Astrocyte (in vitro differentiated cells and primary cell): Measurements from ENCODE around the gene C10orf143. TPM values are rescaled to one million over a fixed set of nuclear protein-coding genes. Genes with fewer than 3 reads are reported as not detected.

Source experiments
- DNase-seq: peaks from one replicate; pipeline ENCODE4 v3.0.0-alpha.2; 2010; ENCODE audit warnings: low read depth
- FAIRE-seq: peaks from 2 replicates; lab custom pipeline; 2011; peaks lifted over from hg19 to GRCh38; lab: Jason Lieb, UNC
- H2AFZ ChIP-seq: 2 replicates; pipeline ENCODE4 v1.6.0; 2012; ENCODE audit warnings: low read depth, low read length, inconsistent platforms
- H3K27ac ChIP-seq: 2 replicates; pipeline ENCODE4 v1.5.1; 2011; ENCODE audit warnings: low read depth, low read length, inconsistent platforms
- H3K27me3 ChIP-seq: 2 replicates; pipeline ENCODE4 v1.6.0; 2011; ENCODE audit warnings: low read length, inconsistent platforms; ENCODE audit not compliant: insufficient read depth
- H3K36me3 ChIP-seq: 2 replicates; pipeline ENCODE4 v1.5.1; 2011; ENCODE audit warnings: low read length, inconsistent platforms; ENCODE audit not compliant: insufficient read depth
- H3K4me1 ChIP-seq: 2 replicates; pipeline ENCODE4 v1.5.1; 2011; ENCODE audit warnings: low read length, inconsistent platforms; ENCODE audit not compliant: insufficient read depth
- H3K4me2 ChIP-seq: 2 replicates; pipeline ENCODE4 v1.6.0; 2012; ENCODE audit warnings: low read length, inconsistent platforms
- H3K4me3 ChIP-seq: 2 replicates; pipeline ENCODE4 v1.5.1; 2011; ENCODE audit warnings: low read depth, mild to moderate bottlenecking, low read length, inconsistent platforms; ENCODE audit not compliant: insufficient read depth
- H3K79me2 ChIP-seq: 2 replicates; pipeline ENCODE4 v1.6.0; 2012; ENCODE audit warnings: mild to moderate bottlenecking, low read length, inconsistent platforms; ENCODE audit not compliant: insufficient read depth
- H3K9ac ChIP-seq: 2 replicates; pipeline ENCODE4 v1.6.0; 2012; ENCODE audit warnings: mild to moderate bottlenecking, low read length, inconsistent platforms
- H3K9me3 ChIP-seq: 2 replicates; pipeline ENCODE4 v1.5.1; 2012; ENCODE audit warnings: low read depth, mild to moderate bottlenecking, low read length, inconsistent platforms; ENCODE audit not compliant: insufficient read depth
- H4K20me1 ChIP-seq: 2 replicates; pipeline ENCODE4 v1.6.0; 2012; ENCODE audit warnings: low read length, inconsistent platforms; ENCODE audit not compliant: insufficient read depth
- H3K27ac Mint-ChIP-seq: one replicate; pipeline ENCODE4 v1.8.0; 2021; ENCODE audit warnings: mild to moderate bottlenecking, mixed read lengths; ENCODE audit not compliant: unreplicated experiment
- H3K27me3 Mint-ChIP-seq: one replicate; pipeline ENCODE4 v1.8.0; 2021; ENCODE audit warnings: low read depth, mixed read lengths; ENCODE audit not compliant: unreplicated experiment
- H3K36me3 Mint-ChIP-seq: one replicate; pipeline ENCODE4 v1.8.0; 2021; ENCODE audit warnings: low read depth, mixed read lengths; ENCODE audit not compliant: unreplicated experiment
- H3K4me1 Mint-ChIP-seq: one replicate; pipeline ENCODE4 v1.8.0; 2021; ENCODE audit warnings: low read depth, mixed read lengths; ENCODE audit not compliant: unreplicated experiment
- H3K4me3 Mint-ChIP-seq: one replicate; pipeline ENCODE4 v1.8.0; 2021; ENCODE audit warnings: mild to moderate bottlenecking, moderate library complexity, mixed read lengths; ENCODE audit not compliant: unreplicated experiment
- H3K9me3 Mint-ChIP-seq: one replicate; pipeline ENCODE4 v1.8.0; 2021; ENCODE audit warnings: mild to moderate bottlenecking, mixed read lengths; ENCODE audit not compliant: unreplicated experiment
- EZH2 ChIP-seq: IDR thresholded peaks from 2 replicates; pipeline ENCODE4 v1.6.1; 2012; ENCODE audit warnings: mild to moderate bottlenecking, low read length, inconsistent platforms; ENCODE audit not compliant: insufficient read depth
- total RNA-seq: library from RNA; stranded (reverse); gene quantifications from 2 replicates; pipeline ENCODE4 v1.2.1, GENCODE V29; 2021
- TF ChIP-seq, protein P1 (sequence below): IDR thresholded peaks from 2 replicates; pipeline ENCODE4 v1.5.1; 2011; ENCODE audit warnings: low read depth, mild to moderate bottlenecking, inconsistent platforms, low read length, moderate library complexity; ENCODE audit not compliant: insufficient read depth

The C10orf143 gene
- total RNA-seq, 1 donor from 2014 or later: 0.73 TPM

DNA sequence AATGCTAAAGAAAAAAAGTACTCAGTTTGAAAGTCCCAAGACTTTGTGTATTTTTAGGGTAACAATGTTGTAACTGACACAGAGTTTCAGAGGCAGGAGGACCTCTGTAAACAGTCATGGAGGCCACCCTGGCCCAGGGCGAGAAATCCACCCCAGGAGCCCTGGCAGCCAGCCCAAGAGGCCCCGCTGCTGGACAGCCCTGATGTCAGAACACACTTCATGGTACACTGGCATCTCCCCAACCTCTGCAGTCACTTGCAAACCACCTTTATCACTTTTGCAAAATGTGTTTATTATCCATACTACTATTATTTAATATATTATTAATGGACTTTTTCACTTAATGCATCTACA is 30.2 kb downstream of the C10orf143 start:
- no peaks in the 10 kb centered on the region for H3K27me3 Mint-ChIP-seq
- no peak overlapping the region for H2AFZ ChIP-seq
- no peaks in the 10 kb centered on the region for H3K9me3 ChIP-seq
- no peaks in the 10 kb centered on the region for H3K9me3 Mint-ChIP-seq
- H3K36me3 ChIP-seq: no peaks in the 10 kb centered on the region
- TF ChIP-seq, protein P1, sequence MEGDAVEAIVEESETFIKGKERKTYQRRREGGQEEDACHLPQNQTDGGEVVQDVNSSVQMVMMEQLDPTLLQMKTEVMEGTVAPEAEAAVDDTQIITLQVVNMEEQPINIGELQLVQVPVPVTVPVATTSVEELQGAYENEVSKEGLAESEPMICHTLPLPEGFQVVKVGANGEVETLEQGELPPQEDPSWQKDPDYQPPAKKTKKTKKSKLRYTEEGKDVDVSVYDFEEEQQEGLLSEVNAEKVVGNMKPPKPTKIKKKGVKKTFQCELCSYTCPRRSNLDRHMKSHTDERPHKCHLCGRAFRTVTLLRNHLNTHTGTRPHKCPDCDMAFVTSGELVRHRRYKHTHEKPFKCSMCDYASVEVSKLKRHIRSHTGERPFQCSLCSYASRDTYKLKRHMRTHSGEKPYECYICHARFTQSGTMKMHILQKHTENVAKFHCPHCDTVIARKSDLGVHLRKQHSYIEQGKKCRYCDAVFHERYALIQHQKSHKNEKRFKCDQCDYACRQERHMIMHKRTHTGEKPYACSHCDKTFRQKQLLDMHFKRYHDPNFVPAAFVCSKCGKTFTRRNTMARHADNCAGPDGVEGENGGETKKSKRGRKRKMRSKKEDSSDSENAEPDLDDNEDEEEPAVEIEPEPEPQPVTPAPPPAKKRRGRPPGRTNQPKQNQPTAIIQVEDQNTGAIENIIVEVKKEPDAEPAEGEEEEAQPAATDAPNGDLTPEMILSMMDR: no peak
- no peak for TF ChIP-seq EZH2
- H3K27me3 ChIP-seq: no peaks in the 10 kb centered on the region
- H4K20me1 ChIP-seq: no peaks in the 10 kb centered on the region
- no peaks in the 10 kb centered on the region for H3K4me1 ChIP-seq
- no peak overlapping the region for H3K4me3 Mint-ChIP-seq
- no peak overlapping the region for H3K9ac ChIP-seq
- no peak overlapping the region for H3K27ac ChIP-seq
- no peak overlapping the region for H3K4me3 ChIP-seq
- no peaks in the 10 kb centered on the region for H3K36me3 Mint-ChIP-seq
- FAIRE-seq (no peak), DNase-seq (no peak)
- H3K4me1 Mint-ChIP-seq: peaks cover 5% of the 10 kb centered on the region
- no peak overlapping the region for H3K4me2 ChIP-seq
- no peak overlapping the region for H3K27ac Mint-ChIP-seq
- H3K79me2 ChIP-seq: no peaks in the 10 kb centered on the region

DNA sequence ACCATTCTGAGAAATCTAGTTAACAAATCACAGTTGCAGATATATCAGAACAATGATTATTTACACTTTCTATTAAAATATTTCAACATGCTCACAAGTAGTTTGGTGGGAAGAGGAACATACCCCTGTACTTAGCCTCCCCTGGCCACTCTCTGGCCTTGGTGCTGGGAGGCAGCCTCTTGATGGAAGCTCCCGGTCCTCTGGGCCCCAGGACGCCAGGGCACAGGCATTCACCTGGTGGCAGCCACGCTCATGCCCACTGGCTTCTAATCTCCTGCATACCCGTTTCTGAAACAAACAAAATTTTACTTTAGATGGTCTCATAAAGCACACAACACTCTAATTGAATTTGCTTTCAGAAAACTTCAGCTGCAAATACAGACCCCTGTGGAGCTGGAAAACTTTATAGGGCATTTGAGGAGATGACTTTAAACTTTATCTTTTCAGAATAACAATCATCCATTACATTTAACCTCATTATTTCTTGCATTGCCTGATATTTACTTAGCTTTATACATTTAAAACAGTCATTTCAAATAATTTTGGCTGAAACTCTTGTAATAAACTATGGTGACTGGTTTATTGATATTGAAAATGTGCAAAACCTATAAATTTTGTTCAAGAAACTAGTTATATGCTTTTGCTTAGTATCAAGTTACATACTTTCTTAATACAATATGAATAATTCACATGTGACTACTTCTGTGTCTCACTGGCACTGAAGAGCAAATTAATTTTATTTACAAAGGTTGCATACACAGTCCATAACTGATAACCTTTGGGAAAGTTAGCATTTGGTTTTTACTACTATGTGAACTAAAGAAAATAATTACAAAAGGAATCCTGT is 30.8 kb downstream of the C10orf143 start:
- Mint-ChIP-seq H3K27me3 (no peaks in the 10 kb centered on the region), H3K4me1 (peaks cover 5% of the 10 kb centered on the region), H3K9me3 (no peaks in the 10 kb centered on the region), H3K36me3 (no peaks in the 10 kb centered on the region), H3K27ac (no peak overlapping the region), H3K4me3 (no peak overlapping the region)
- H3K9ac ChIP-seq: no peak overlapping the region
- H3K36me3 ChIP-seq: no peaks in the 10 kb centered on the region
- no peak overlapping the region for H3K4me2 ChIP-seq
- H4K20me1 ChIP-seq: no peaks in the 10 kb centered on the region
- no peaks in the 10 kb centered on the region for H3K9me3 ChIP-seq
- H3K79me2 ChIP-seq: no peaks in the 10 kb centered on the region
- TF ChIP-seq EZH2: no peak
- TF ChIP-seq, protein P1: no peak
- H3K27ac ChIP-seq: no peak overlapping the region
- no peak overlapping the region for H2AFZ ChIP-seq
- DNase-seq (no peak), FAIRE-seq (no peak)
- no peak overlapping the region for H3K4me3 ChIP-seq
- H3K4me1 ChIP-seq: no peaks in the 10 kb centered on the region
- no peaks in the 10 kb centered on the region for H3K27me3 ChIP-seq

DNA sequence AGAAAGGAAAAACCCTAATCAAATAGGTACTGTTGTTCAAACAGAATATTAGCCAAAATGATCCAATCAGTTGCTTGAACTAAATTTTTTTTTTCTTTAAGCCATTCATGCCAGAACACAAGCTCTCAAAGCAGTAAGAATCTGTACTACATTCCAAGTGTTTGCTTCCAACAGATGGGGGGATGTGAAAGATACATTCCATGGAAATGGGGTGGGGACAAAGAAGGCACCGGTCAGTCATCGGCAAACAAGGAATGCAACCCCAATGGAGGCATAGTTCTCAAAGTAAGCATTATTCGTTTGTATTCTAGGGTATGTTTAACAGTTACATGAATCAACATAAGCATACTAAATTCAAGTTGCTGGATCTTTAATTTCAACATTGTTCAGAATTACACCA is 32.5 kb downstream of the C10orf143 start:
- Histone ChIP-seq H2AFZ (no peak overlapping the region), H3K9me3 (no peaks in the 10 kb centered on the region), H3K27ac (no peak overlapping the region), H4K20me1 (no peaks in the 10 kb centered on the region), H3K4me3 (no peak overlapping the region), H3K79me2 (no peaks in the 10 kb centered on the region), H3K27me3 (no peaks in the 10 kb centered on the region), H3K36me3 (no peaks in the 10 kb centered on the region), H3K9ac (no peak overlapping the region), H3K4me2 (no peak overlapping the region), H3K4me1 (no peaks in the 10 kb centered on the region)
- Mint-ChIP-seq H3K4me1 (peaks cover 5% of the 10 kb centered on the region), H3K9me3 (no peaks in the 10 kb centered on the region), H3K36me3 (no peaks in the 10 kb centered on the region), H3K4me3 (no peak overlapping the region), H3K27me3 (no peaks in the 10 kb centered on the region), H3K27ac (no peak overlapping the region)
- TF ChIP-seq, protein P1: no peak
- no peak for TF ChIP-seq EZH2
- FAIRE-seq (no peak), DNase-seq (no peak)
